ENCODE data around the gene PDCD4.
"Not testable (repeated sequence)": the region's sequence is repeated elsewhere in the genome, so short reads cannot be mapped to it uniquely, and the experiment has no call there.

PDCD4 gene

DNA sequence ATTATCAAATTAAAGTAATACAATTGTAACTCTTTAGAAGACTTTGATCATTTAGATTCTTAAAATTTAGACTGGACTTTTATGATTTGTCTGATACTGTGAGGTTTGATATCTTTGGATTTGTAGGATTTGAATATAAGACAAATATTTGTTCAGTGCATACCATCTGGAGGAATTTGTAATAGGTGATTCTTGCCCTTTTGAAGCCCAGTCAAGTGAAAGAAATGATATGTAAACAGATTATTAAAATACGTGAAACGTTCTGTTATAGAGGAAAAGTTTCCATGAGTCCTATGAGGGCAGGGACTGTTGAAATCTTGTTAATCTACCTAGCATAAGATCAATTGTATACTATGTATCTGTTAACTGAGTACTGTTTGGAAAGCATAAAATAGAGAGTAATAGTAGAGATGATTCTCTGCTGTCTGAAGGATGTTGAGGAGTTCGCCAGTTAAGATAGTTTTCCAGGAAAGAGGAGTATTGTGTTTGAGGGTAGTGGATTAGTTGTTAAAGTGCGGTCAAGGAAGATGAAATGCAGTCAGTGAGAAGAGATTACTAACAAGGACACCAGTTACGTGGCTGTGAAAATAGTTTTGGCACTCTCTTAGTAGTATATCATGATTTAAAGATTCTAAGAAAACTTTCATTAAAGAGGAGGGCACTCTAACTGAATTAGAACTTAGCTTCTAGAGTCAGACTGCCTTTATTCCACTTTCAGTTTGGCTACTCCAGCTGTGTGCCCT, 14.4 kb downstream of the PDCD4 start:
- no peak for DNase-seq

DNA sequence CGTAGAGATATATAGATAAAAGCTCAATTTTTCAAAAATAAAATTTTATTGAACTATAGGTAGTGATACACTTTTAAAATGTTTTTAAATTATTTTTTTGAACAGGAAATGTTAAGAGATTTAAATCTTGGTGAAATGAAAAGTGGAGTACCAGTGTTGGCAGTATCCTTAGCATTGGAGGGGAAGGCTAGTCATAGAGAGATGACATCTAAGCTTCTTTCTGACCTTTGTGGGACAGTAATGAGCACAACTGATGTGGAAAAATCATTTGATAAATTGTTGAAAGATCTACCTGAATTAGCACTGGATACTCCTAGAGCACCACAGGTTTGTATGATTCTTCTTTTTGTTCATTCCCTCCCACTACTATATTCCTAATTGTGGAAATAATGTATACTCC, 15.8 kb downstream of the PDCD4 start:
- no peak for DNase-seq

DNA sequence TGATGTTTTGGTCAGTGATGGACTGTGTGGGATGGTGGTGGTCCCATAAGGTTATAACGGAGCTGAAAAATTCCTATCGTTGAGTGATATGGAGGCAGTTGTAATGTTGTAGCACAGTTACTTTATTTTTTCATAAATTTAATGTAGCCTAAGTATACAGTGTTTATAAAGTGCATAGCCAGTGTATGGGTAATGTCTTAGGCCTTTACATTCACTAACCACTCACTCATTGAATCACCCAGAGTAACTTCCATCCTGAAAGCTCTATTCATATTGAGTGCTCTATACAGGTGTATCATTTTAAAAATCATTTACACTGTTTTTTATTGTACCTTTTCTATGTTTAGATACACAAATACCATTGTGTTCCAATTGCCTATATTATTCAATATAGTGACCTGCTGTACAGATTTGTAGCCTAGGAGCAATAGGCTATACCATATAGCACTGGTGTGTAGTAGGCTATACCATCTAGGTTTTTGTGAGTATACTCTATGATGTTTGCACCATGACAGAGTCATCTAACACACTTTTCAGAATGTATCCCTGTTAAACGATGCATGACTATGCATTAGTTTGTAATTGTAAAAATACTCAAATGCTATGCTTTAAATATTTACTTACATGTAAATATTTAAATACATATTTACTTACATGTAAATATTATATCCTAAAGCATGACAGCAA, 21.0 kb downstream of the PDCD4 start:
- DNase-seq, result no peak

DNA sequence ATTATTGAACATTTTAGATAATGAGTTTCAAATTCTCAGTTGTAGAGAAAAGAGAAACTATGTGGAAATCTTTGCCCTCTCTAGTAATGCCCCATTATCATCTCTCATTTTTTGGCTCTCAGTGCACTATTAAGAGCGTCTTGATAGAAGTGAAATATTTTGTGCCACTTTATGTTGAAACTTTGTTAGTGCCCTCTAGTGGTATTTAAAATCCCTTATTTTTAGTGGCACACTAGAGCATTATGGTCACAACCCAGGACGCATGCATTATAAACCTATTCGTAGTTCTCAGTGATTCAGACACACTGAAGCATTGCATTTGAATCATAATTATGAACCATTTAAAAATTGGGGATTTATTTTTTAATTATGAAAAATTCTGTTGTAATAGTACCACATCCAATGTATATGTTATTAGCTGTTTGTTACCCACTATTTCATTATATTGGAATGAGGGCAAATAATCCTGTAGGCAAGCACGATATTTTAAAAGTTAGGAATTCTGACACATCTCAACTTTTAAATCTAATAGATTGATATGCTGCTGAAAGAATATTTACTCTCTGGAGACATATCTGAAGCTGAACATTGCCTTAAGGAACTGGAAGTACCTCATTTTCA, 21.9 kb downstream of the PDCD4 start:
- DNase-seq, result peak; percentile 75

DNA sequence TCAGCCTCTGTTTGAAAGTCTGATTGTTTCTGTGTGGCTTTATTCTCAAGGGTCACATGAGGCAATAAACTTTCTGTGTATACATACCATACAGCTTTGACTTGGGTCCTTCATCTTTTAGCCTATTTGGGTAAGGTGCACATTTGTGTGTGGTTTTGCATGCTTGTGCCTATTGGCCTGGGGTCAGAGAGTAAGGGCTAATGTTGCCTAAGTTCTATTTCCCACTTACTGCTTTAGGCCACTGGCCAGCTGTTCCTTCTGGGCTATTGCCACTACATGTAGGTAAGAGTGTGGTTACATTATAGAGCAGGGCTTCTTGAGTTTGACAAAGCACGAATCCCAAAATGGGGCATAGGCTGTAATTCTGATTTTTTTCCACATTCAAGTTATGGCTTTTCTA, 25.5 kb downstream of the PDCD4 start:
- no peak for DNase-seq

DNA sequence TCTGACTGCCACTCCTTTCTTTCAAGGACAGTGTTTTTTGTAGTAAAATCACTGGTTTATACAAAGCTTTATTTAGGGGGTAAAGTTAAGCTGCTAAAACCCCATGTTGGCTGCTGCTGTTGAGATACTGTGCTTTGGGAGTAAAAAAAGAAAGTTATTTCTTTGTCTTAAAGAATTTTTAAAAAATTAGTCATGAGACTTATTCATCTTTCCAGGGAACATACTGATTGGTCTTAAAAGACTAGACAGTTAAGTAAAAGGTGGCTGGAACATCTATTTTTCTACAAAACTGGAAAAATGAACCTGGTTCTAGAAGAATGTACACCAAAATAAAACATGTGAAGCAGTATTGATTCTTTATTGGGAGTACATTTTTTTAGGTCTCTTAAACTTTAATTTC, 26.7 kb downstream of the PDCD4 start:
- DNase-seq, result no peak

DNA sequence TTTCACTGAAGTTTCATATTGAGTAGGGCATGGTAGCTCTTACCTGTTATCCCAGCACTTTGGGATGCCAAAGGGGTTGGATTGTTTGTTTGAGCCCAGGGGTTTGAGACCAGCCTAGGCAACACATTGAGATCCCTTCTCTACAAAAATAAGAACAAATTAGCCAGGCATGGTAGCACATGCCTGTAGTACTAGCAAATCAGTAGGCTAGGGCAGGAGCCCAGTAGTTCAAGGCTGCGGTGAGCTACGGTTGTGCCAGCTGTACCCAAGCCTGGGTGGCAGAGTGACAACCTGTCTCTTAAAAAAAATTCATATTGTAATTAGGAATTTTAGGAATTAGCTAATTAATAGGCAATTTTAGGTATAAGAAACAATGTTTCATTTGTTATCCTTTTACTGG, 29.3 kb downstream of the PDCD4 start:
- no peak for DNase-seq

DNA sequence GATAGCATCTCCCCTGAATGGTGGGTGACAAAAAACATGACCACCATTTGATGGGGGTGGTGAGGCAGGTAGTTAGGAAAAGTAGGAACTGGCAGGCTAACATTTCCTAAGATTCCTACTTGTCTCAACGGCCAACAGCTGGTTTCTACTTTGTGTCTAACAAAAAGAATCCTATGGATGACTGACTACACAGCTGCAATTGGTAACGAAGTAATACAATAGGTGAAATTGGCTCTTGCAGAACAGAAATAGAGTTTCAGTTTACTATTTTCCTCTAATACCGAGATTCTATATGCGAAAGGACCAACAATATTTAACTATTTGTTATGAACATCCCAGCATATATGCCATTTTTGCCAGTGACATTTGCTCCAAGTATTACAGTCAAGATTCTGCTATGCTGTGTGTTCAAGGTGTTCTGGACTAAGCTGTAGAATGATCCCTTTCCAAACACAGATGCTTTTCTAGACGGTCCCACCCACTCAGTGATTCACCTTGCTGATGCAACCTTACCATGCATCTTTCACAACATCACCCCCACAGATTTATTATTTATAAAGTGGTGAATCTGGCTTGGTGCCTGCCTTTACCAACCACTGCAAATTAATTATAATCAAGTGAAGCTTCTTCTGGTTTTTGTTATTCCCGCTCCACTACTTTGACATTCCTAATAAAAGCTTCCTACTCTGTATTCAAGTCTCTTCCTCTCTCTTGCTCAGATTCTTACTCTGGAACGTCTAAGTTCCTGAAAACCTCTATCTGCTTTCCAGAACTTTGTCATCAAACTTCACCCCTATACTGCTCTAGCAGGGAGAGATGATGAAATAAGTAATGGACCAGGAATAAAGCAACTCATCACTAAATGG, 30.5 kb downstream of the PDCD4 start:
- DNase-seq, result no peak

DNA sequence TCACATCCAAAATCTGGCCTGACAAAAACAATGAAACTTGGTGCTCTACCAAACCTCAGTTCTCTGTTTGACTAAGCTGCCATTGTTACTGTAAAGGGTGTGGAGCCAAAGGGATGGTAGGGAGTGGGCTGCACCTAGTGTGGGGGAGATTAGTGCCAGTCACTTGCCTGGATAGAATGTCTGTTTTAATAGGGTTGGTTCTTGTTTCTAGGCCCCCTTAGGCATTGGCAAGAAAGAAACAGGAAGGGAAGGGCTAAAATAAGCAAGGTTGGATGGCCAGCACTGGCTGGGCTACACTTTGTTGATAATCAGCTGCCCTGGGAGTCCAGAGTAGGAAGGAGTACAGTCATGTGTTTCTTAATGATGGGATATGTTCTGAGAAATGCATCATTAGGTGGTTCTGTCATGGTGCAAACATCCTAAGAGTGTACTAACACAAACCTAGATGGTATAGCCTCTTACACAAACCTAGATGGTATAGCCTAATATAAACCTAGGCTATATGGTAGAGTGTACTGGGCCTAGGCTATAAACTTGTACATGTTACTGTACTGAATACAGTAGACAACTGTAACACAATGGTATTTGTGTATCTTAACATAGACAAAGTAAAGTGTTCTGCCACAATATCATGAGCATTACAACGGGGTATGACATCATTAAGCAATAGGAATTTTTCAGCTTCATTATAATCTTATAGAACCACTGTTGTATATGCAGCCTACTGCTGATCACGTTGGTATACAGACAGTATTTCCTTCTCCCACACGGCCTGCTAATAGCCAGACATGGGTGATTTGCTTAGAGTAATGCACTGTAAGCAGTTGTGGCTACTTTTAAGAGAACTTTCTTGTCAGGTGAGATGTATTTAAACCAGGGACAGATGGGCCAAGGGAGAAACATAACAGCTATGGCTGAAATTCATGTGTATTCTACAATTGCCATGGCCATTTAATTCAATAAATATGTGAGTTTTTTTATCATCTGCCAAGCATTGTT, 31.9 kb downstream of the PDCD4 start:
- no peak for DNase-seq

DNA sequence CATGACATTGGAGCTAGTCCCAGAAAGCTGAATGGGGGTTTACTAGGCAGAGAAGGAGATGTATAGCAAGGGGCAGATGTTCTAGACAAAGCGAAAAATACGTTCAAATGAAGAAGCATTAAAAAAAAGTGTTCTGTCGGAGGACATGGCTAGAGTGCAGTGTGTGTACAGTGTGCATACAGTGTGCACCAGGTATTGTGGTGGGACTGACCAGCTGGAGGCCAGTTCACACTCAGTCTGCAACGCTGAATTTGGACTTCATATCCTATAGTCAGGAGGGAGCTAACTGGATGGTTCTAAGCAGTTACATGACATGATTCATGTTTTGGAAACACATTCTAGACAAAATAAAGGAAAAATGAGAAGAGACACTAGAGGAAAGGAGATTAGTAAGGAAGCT, 38.4 kb downstream of the PDCD4 start:
- DNase-seq, result no peak

DNA sequence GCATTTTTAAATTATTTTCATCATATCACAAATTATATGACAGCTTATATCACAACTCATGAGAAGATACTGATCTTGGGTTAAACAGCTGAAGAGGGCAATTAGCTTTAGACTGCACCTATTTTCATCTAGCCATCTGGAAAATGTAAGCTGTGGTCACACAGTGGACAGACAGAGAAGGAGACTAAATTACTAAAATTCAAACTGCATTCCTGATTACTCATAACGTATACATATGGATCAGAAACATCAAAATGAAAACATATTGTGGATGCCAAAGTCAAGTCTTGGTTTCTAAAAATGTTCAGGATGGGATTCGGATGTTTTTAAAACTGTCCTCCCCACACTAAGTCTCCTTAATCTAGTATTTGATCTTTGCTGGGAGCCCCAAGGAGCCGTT, 40.6 kb downstream of the PDCD4 start:
- DNase-seq, result no peak

DNA sequence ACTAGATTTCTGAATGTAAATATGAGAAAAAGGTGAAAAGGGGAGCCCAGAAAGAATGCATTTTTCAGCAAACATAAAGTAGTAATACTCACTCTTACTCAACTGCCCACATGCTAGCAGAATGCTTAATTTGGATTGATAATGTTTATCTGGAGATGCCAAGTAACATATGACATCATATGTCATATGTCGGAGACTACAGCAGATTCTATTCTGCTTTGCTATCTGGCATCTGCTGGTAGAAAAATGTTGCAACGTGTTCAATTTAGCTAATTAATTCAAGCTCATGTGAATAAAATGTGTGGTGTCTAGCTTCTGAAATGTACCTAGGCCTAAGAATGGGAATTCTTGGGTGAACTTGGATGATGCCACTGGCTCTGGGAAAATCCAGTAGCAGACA, 42.7 kb downstream of the PDCD4 start:
- DNase-seq, result no peak

DNA sequence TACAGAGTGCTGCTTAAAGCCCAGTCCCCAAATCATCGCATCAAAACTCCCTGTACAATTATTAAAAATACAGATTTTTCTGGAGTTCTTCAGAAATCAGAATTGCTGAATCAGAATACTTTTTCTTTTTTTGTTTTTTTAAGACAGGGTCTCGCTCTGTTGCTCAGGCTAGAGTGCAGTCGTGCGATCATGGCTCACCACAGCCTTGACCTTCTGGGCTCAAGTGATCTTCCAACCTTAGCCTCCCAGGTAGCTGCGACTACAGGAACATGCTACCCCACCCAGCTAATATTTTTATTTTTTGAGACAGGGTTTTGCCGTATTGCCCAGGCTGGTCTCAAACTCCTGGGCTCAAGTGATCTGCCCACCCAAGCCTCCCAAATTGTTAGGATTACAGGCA, 43.3 kb downstream of the PDCD4 start:
- DNase-seq, result no peak

DNA sequence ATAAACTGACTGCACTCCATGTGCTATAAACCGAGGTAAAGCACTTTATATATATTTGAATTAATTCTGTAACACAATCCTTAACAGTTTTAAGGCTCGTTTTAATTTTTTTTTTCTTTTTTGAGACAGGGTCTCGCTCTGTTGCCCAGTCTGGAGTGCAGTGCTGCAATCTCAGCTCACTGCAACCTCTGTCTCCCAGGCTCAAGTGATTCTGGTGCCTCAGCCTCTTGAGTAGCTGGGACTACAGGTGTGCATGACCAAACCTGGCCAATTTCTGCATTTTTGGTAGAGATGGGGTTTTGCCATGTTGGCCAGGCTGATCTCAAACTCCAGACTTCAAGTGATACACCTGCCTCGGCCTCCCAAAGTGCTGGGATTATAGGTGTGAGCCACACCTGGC, 43.9 kb downstream of the PDCD4 start:
- not testable (repeated sequence) for DNase-seq

DNA sequence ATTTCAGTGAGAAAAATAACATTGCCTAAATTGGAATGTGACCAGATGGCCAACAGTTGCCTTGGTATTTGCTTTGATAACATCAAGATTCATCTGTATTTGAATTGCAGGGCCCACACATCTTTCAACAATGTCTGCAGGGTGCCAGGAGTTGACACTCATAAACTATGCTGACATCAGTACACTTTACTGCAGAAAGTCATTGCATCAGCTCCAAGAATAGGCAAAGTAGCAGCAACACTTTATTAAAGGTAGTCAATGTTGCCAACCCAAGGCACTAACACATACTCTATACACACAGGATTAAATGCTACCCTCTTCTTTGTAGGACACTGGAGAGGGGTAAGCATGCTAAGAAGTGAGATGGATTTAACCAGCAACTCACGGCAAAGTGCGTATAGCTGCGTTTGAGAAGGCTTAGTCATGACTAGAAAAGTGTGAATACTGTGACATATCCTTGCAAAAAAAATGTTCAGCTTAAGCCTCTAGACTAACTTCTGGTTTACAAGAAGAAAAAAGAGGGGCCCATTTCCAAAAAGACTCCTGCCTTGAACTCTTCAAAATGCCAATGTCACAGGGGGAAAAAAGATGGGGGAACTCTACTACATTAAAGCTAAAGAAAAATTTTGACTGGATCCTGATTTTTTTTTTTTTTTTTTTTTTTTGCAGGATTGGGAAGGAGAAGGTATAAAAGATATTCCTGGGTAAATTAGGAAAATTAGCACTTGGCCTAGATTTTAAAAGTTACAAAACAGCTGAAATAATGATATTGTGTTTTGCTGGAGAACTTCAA, 45.0 kb downstream of the PDCD4 start:
- DNase-seq, result no peak

DNA sequence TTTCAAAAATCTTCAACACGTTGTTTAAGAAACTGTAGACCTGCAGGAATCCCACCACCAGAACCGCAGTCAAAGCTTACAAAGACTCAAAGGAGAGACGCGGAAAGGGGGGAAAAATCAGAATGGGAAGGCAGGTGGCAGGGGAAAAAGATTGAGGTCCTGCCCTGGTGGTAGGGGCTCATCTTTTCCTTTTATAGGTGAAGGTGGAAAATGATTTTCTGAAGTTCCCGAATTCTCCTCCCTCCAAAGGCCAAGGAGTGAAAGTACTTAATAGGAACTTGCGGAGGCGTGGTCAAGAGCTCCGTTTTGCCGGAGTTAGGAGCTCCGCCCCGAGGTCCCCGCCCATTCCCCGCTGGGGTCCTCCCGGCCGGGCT, 46.5 kb downstream of the PDCD4 start:
- peak; percentile 90 for DNase-seq

DNA sequence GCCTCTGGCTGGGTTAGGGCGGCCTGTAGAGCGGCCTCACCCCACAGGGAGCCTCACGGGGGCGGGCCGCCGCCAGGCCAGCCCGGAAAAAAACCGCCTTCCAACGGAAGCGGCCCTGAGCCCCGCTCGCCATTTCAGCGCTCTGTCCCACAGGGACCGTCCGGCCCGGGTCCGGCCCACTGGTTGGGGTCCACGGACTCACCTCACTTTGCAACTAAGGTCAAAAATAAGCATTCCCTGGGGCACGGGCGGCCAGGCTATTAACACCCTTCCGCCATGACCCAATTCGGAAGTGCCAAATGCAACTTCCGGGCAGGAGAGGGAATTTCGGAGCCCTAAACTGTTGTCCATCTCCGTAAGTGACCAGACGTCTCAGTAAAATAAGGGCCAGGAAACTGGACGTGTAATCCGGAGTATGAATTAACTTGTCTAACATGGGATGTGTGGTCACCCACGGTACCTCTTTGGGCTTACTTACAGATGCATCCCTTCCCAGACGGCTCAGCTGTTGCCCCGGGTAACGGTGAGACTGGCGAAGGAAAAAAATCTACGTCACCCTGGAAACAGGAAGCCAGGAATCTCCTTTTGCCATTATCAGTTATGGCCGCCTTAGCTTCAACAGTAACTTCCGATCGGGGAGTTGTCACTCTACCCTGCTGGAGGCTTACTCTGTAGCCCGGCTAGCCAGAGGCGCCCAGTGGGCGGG, 47.1 kb downstream of the PDCD4 start, which contains the start of gene BBIP1:
TSS of gene BBIP1 (minus strand) at position 538 of the 706 bp plus-strand sequence. CDS start 1,023 bp downstream, outside the sequence.
- no peak for DNase-seq

DNA sequence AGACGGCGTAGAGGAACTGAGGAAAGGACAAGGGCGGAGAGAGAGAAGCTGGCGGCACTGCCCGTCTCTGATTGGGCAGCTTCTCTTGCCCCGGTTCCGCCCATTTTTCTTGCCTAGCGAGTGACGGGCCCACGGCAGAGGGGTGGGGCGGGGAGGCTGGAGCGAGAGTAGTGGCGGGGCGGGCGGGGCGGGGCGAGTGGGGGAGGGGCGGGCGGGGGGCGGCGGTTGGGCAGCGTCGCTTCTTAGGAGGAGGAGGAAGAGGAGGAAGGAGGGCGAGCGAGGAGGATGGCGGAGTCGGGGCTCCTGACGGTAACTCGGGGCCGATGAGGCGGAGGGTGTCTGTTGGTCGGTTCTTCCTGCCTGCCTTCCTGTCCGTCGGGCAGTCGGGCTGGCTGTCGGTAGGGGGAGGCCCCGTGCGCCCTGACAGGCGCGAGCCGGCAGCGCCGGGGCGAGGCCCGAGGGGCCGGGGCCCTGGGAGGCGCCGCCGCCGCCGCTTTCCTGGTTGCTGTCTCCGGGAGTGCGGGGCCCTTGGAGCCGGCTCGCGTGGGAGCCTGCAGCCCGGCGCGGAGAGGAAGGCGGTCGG, 47.7 kb downstream of the PDCD4 start, which contains the start of gene SHOC2:
TSS of gene SHOC2 (plus strand) at position 256 of the 583 bp plus-strand sequence. CDS start 44,755 bp downstream, outside the sequence.
- DNase-seq, result peak; percentile 99

DNA sequence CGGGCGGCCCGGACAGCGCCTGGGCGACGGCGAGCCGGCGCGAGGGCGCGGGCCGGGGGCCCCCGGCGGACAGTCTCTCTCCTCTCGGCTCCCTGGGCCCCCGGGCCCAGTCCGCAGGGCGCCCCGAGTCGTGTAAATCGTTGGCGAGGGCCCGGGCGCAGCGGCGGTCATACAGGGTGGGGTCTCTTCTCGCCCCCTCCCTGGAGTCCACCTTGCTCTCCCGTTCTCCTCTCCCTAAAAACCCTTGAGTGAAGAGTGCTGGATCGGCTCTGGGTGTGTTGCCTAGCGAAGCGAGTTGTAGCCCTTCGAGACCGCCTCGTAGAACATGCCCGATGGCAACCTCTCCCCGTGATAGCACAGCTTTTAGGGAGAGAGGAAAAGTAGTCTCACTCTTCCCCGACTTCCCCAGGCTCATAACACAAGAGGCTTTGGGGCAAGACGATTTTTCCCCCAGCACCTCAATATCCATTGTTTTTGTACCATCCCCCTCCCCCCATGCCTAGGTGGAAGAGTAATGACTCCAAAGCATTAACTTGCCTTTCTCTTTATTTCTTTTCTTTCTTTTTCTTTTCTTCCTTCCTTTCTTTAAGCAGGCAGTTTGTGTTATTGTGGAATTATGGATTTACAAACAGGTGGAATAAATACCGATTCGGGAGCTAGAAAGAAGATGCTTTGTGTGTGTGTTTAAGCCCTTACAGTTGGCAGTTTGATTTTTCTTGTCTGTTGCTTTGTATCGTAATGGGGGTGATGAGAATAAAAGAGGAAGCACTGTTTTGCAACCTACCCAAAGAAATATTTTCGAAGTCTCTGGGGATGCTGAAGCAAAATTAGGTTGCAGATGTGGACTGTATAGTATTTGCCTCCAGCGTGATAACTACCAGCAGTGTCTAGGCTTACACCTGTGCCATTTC, 48.5 kb downstream of the PDCD4 start:
- DNase-seq, result no peak
